CD4-positive, alpha-beta T cell treated with Interleukin-12 subunit alpha and Interleukin-12 subunit beta, for 1 hour (primary cell): ENCODE results near the gene STK39.

ENCODE experiments used
- DNase-seq: peaks from one replicate; pipeline ENCODE4 v3.0.0-alpha.2; 2020

Gene STK39

GRCh38 chr2:168034616-168035015 is 212.8 kb downstream of the STK39 start:
- no peak for DNase-seq

DNA sequence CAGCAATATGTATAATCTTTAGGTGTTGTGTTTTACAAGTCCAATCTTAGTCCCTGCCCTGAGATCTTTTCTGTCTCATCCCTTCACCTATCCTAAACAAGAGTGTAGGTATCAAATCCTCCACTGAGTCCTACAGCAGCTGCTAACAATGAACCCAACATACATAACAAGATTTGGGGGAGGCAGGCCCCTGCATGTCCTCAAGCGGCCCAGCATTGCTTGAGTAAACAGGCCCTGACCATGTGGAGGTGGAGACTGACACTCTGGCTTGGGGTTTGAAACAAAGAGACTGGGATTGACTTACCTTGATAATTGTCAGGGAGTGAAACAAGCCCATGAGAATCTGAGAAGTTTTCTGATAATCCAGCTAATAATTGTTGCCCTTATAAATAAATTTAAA is 213.4 kb downstream of the STK39 start:
- no peak for DNase-seq

- DNase-seq, result no peak
Observed at GRCh38 chr2:168032091-168032490, 215.3 kb downstream of the STK39 start.

DNA sequence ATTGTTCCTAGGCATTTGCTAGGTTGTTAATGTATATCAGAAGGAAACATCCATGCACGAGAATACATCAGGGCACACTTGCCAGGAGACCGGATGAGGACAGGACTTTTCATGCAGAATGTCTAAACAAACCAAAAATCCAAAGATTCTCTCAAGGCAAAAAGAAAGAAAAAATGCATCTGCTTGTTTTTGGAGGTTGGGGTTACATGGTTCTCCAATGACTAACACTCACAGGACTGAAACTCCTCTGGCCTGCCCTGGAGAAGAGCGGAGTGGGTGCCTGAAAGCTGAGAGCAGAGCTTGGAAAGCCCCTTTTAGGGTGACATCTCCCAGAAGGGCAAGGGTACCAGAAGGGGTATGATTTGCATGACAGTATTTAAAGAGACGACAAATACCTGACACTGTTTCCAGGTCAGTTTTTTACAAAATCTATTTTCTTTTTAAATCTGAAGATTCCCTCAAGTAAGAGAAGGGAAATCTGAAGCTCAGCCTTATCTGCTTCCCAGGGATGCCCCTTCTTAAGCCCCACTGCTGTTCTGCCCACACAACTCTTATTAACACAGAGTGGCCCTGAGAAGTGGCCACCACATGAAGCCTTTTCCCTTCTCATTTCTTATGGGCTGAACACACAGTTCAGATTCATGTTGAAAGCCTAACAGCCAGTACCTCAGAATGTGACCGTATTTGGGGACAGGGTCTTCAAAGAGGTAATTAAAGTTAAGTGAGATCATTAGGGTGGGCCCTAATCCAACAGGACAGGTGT is 216.4 kb downstream of the STK39 start:
- no peak for DNase-seq

DNA sequence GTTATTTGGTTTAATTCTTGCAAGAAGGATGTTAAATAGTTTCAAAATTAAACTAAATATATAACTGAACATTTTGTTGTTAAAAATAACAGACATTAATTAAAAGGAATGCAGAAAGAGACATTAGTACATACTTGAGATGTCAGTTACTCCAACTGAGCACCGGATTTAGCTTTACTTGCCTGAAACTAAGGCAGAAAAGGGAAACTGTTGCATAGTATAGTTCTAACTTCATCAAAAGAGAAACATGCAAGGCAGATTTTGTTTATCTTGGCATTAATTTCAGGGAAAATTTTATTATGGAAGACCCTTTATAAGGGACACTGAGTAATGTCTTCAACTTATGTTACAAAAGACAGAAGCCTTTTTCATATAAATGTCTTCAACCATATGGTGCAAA is 218.3 kb downstream of the STK39 start:
- no peak for DNase-seq

DNA sequence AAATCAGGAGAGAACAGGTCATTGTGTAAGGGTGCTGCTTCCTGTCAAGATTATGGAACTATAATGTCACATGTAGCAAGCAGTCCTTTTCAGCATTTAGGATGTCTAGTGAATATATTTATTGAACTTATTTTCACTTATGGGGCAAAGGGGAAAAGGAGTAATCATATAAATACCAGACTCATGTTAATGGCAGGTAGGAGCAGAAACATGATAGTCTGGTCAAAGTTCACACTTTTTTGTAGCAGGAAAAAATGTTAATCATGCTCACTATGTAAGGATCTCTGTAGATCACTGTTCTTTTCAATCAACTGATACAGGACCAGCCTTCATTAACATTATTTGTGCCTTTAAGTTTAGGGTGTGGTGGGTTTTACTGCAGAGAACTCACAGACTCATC is 219.0 kb downstream of the STK39 start:
- DNase-seq, result no peak

DNA sequence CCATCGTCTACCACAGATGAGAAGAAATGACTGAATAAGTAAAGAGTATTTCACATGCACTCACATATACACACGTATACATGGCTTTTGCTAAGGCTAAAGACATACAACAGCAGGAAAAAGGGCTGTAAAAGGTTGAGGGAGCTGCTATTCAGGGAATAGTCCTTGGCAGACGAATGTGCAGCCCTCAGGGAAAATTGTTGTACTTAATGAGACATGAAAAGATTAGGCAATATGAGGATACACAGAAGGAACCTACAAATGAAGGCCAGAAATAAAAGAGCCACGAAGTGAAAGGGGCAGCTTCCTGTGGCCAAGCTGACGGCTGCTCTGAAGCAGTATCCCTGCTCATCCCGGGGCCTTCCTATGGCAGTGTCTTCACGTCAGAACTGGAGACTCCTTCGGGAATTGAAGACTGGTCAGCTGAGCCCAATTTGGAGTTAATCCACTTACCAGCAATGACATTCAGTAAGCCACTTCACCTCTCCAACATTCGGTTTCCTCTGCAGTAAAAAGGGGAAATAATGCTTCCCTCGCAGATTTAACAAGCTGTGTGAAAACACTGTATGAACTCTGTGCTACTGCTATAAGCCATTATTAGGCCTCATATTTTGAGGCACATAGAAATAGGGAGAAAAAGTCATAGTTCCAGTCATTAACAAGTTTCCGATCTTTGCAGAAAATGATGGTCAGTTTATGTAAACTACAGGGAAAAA is 221.8 kb downstream of the STK39 start:
- no peak for DNase-seq

GRCh38 chr2:168024459-168024858 is 222.9 kb downstream of the STK39 start:
- no peak for DNase-seq

- DNase-seq, result no peak
Observed at GRCh38 chr2:168021800-168022587, 225.4 kb downstream of the STK39 start.

- no peak for DNase-seq
Observed at GRCh38 chr2:168015274-168015953, 232.0 kb downstream of the STK39 start.

DNA sequence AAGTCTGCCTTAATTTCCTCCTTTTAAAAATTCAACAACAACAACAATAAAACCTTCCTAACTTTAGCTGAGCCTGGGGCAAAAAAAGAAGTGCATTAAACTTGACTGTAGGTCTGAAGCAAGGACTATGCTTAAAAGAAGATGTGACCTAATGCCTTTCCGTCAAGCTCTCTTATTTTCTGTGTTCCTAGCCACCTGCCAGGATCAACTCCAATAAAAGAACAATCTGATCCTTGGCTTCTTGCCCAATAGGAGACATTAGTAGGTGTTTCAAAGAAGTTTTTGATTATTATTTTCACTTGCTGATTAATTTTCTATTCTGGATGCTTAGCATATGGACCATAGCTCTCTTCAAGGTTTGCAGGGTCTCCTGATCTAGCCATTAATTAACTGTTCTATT is 237.5 kb downstream of the STK39 start:
- DNase-seq, result no peak

DNA sequence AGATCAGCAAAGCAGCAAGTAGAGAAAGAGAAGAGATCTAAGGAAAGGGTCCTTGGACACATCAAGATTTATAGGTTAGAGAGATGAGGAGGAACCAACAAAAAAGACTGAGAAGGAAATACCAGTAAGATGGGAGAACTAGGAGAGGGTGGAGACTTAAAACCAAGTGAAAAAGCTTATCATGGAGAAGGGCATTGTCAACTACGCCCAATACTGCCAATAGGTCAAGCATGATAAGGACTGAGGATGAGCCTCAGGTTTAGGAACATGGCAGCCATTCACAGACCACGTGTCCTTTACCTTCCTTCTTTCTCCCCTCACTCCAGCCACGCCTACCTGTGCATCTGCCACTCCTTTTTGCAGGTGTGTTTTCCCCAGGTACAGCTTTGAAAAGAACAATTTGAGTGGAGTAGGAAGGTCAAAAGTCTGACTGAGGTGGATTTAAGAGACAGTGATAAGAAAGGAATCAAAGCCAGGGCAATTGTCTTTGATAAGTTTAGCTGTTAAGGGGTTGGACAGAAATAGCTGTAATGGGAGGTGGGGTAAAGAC is 238.7 kb downstream of the STK39 start:
- DNase-seq, result no peak

- DNase-seq, result no peak
Observed at GRCh38 chr2:168006498-168006897, 240.9 kb downstream of the STK39 start.

GRCh38 chr2:168005586-168005985 is 241.8 kb downstream of the STK39 start:
- DNase-seq, result no peak

DNA sequence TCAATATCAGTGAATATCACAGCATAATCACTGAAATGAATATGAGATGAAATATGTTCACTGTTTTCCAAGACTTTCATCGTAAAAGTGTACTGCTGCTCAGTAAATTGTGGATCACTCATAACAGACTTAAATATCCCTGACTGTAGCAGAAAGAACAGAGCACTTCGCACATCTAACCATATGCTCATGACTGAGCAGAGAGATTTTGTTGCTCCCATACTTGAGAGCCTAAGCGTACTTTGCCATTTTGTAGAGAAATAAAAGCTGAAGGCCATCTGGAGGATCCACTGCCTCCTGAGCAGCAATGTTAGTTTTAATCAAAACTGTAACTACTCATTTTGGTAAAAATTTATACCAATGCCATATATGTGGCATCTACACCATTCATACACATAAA is 243.5 kb downstream of the STK39 start:
- no peak for DNase-seq

DNA sequence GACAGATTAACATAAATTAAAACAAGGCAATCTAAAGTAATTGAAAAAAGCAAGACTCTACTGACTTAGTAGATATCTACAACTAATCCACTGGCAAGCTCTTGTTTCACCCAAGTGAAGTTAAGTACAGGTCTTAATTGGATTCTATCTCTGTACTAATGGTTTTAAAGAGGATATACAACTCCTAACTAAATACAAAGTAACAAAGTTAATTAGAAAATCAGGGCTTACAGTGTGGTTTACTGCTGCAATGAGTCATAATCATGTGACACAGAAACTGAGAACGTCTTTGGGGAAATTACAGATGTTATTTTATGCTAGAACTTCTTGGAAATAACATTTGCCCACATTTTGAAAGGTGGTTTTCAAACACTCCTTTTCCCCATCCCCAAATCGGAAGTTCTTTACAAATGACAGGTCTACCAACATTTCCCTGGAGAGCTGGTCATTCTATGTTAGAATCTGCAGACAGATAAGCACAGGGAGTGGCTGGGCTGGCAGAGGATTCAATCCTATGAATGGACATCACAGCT is 245.3 kb downstream of the STK39 start:
- DNase-seq, result no peak

DNA sequence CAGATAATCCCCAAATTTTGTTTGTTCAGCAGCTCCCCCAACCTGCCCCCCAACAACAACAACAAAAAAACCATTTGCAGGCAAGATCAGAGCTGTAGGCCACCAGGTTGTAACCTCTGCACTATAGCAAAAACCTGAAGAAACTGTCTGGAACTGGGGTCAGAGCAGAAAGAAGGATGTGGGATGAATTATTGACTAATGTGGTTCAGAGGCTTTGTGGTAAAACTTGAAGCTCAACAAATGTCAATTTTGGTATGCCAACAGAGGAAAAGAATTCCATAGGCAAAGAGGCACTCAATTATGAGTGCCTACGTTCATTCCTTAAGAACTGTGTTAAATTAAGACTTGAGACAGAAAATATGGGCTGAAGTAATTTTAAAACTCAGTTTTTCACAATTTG is 255.1 kb downstream of the STK39 start:
- DNase-seq, result no peak

GRCh38 chr2:167990062-167990461 is 257.3 kb downstream of the STK39 start:
- DNase-seq, result no peak

DNA sequence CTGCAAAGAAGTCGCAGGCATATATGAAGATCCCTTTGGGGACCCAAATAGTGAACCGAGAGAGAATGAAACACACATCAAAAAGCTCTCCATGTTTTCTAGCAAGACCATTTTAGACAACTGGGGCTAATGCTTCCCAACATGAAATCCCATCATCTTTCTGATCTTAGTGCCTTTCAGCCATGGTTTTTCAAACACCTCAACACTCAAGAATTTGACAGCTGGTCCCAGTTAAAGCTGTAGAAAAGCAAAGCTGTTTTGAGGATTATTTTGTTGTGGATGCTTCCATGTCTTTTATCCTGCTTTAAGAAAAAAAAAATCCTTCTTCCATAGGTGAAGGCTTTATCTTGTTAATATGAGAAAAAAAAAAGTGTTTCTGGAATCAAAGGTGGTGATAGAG is 259.1 kb downstream of the STK39 start:
- no peak for DNase-seq

DNA sequence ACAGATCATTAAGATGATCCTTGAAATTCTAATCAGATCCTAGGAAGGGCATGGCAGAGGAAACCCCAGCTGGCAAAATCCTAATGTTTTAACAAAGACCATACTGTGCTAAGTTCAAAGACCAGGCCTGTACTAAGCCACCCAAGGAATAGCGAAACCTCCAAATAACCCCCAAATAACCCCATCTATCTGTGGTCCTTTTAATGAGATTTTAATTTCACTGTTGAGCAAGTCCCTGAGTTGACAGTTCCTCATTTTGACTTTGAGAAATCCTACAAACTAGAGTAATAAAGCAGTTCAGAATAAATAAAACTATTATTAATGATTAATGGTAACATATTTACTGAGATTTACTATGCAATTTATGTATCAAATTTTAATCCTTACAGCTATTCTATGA is 259.8 kb downstream of the STK39 start:
- no peak for DNase-seq

DNA sequence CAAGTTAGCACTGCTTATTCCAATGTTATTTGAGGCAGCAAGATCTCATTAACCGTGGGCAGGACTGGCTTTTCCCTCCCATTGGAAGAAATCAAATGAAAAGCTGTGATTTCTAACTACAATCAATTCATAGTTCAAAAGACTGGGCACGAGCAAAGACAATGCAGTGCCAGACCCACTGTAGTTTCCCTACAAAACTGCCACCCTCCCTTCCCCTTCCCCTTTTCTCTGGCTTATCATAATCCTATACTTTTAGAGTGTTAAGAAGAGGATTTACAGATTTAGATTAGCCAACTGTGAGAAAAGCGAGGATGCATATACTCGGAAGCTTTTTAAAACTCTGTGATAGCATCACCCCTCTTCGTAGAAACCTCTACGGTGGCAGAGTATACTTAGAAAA is 260.4 kb downstream of the STK39 start:
- DNase-seq, result no peak

GRCh38 chr2:167986223-167986622 is 261.2 kb downstream of the STK39 start:
- DNase-seq, result no peak

GRCh38 chr2:167981945-167982344 is 265.4 kb downstream of the STK39 start:
- DNase-seq, result no peak
